ACC112 (cell line): ENCODE measurements around the gene LMF1.
"Not testable (repeated sequence)": the region's sequence is repeated elsewhere in the genome, so short reads cannot be mapped to it uniquely, and the experiment has no call there.

ENCODE experiments used
- H2AFZ ChIP-seq: fragments of 200-600 bp; sonication (generic); one replicate; pipeline ENCODE4 v1.6.0; 2017; ENCODE audit warnings: antibody characterized with exemption, low read length; ENCODE audit not compliant: unreplicated experiment
- H3K27ac ChIP-seq: fragments of 200-600 bp; sonication (generic); 2 replicates; pipeline ENCODE4 v1.5.1; 2014; ENCODE audit warnings: low read depth, mild to moderate bottlenecking, antibody characterized with exemption, low read length, moderate library complexity
- H3K27me3 ChIP-seq: fragments of 200-600 bp; sonication (generic); 2 replicates; pipeline ENCODE4 v1.6.1; 2014; ENCODE audit warnings: mild to moderate bottlenecking, antibody characterized with exemption, low read length, moderate library complexity, mixed read lengths; ENCODE audit not compliant: insufficient read depth
- H3K36me3 ChIP-seq: fragments of 200-600 bp; sonication (generic); 2 replicates; pipeline ENCODE4 v1.6.1; 2016; ENCODE audit warnings: mild to moderate bottlenecking, antibody characterized with exemption, low read length, moderate library complexity, mixed read lengths; ENCODE audit not compliant: insufficient read depth
- H3K4me1 ChIP-seq: fragments of 200-600 bp; sonication (generic); one replicate; pipeline ENCODE4 v1.6.1; 2016; ENCODE audit warnings: low read length, mixed read lengths; ENCODE audit not compliant: insufficient read depth, unreplicated experiment, control insufficient read depth
- H3K4me3 ChIP-seq: fragments of 200-600 bp; sonication (generic); 2 replicates; pipeline ENCODE4 v1.5.1; 2014; ENCODE audit warnings: mild to moderate bottlenecking, low read depth, low read length
- H3K79me2 ChIP-seq: fragments of 200-600 bp; sonication (generic); one replicate; pipeline ENCODE4 v1.6.0; 2016; ENCODE audit warnings: low read length; ENCODE audit not compliant: control insufficient read depth, unreplicated experiment, insufficient read depth

Gene LMF1

DNA sequence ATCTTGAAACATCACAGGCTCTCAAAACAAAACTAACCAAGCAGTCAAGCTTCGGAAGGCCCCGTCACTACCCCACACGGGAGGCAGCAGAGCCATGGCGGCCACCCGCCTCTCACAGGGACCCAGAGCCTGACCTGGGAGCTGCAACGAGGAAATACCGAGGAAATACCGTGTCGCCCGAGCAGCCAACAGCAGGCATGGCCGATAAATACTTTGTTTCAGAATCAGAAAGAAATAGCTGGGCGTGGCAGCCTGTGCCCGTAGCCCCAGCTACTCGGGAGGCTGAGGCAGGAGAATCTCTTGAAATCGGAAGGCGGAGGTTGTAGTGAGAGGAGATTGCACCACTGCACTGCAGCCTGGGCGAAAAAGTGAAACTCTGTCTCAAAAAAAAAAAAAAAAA lies 6.9 kb downstream of the LMF1 start:
- Histone ChIP-seq H3K27ac (no peak overlapping the region), H2AFZ (no peak overlapping the region), H3K79me2 (peaks cover 2% of the 10 kb centered on the region), H3K36me3 (peaks cover 25% of the 10 kb centered on the region; the same call in 1 of the 2 replicates), H3K4me3 (peak overlapping the region; percentile 59; the same call in 1 of the 2 replicates), H3K27me3 (no peaks in the 10 kb centered on the region), H3K4me1 (peaks cover 4% of the 10 kb centered on the region)

GRCh38 chr16:962901-963814 lies 7.6 kb downstream of the LMF1 start:
- Histone ChIP-seq H3K27ac (no peak overlapping the region), H3K79me2 (no peaks in the 10 kb centered on the region), H3K27me3 (no peaks in the 10 kb centered on the region), H3K36me3 (peaks cover 20% of the 10 kb centered on the region; the same call in 1 of the 2 replicates), H2AFZ (no peak overlapping the region), H3K4me3 (no peak overlapping the region), H3K4me1 (peaks cover 4% of the 10 kb centered on the region)

- no peak overlapping the region for H3K27ac ChIP-seq
- H3K4me1 ChIP-seq = peaks cover 4% of the 10 kb centered on the region
- H3K36me3 ChIP-seq = peaks cover 15% of the 10 kb centered on the region; the same call in 1 of the 2 replicates
- H3K4me3 ChIP-seq = no peak overlapping the region
- no peaks in the 10 kb centered on the region for H3K79me2 ChIP-seq
- no peaks in the 10 kb centered on the region for H3K27me3 ChIP-seq
- H2AFZ ChIP-seq = no peak overlapping the region
Observed at GRCh38 chr16:962366-962765, 8.4 kb downstream of the LMF1 start.

GRCh38 chr16:959232-960040 lies 11.3 kb downstream of the LMF1 start:
- Histone ChIP-seq H3K4me3 (no peak overlapping the region), H3K4me1 (peaks cover 4% of the 10 kb centered on the region), H2AFZ (no peak overlapping the region), H3K36me3 (no peaks in the 10 kb centered on the region), H3K79me2 (no peaks in the 10 kb centered on the region), H3K27ac (no peak overlapping the region), H3K27me3 (no peaks in the 10 kb centered on the region)

DNA sequence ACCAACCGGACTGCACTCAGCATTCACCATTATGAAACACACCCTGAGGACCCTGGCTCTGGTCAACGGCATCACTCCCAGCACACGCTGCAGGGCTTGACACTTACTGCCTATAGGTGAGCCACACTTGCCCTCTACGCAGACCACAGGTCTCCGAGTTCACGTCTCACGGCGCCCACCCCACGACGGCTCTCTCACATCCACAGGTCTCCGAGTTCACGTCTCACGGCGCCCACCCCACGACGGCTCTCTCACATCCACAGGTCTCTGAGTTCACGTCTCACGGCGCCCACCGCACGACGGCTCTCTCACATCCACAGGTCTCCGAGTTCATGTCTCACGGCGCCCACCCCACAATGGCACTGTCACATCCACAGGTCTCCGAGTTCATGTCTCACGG lies 15.0 kb downstream of the LMF1 start:
- H3K4me1 ChIP-seq, H3K27me3 ChIP-seq, H2AFZ ChIP-seq, H3K36me3 ChIP-seq, H3K4me3 ChIP-seq, H3K27ac ChIP-seq, H3K79me2 ChIP-seq: not testable (repeated sequence)

GRCh38 chr16:953818-954217 lies 17.0 kb downstream of the LMF1 start:
- H3K79me2 ChIP-seq, H3K4me1 ChIP-seq, H3K4me3 ChIP-seq, H3K27me3 ChIP-seq, H2AFZ ChIP-seq, H3K36me3 ChIP-seq, H3K27ac ChIP-seq: not testable (repeated sequence)

- Histone ChIP-seq H3K36me3 (no peaks in the 10 kb centered on the region), H3K27ac (no peak overlapping the region)
Observed at GRCh38 chr16:952321-952720, 18.5 kb downstream of the LMF1 start.

DNA sequence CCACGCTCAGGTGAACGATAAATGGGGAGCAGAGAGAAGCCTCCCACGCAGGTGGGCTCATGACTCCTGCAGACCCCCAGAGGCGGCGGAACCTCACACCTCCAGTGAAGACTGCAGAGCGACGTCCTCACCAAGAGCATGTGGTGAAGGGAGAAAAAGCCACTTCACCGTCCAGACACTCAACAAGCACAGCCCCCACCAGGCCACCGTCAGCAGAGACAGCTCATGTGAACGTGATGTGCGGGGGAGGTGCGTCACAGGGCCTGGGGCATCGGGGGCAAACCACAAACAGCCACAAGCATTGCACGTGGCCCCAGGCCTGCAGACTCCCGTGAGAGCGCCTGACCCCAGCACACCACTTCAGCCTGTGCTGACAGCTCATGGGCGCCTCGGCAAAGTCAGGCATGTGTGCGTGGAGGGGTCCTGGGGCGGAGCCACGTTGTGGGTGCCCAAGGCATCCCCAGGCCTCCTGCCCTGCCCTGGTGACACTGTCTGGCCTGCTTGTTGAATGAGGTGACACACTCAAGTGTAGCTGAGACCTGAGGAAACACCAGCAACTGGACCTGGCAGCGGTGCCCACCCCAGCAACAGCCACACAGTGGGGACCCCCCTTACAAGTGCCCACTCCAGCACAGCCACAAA lies 19.0 kb downstream of the LMF1 start:
- no peak overlapping the region for H3K27ac ChIP-seq
- no peaks in the 10 kb centered on the region for H3K27me3 ChIP-seq
- no peaks in the 10 kb centered on the region for H3K4me1 ChIP-seq
- H3K79me2 ChIP-seq = no peaks in the 10 kb centered on the region
- no peak overlapping the region for H2AFZ ChIP-seq
- no peaks in the 10 kb centered on the region for H3K36me3 ChIP-seq
- H3K4me3 ChIP-seq = no peak overlapping the region

More at GRCh38 chr16:952321-952720, 18.5 kb downstream of the LMF1 start:
- H3K4me1 ChIP-seq = no peaks in the 10 kb centered on the region
- no peaks in the 10 kb centered on the region for H3K79me2 ChIP-seq
- H3K27me3 ChIP-seq = no peaks in the 10 kb centered on the region
- H2AFZ ChIP-seq = no peak overlapping the region
- H3K4me3 ChIP-seq = no peak overlapping the region

GRCh38 chr16:950733-951573 lies 19.8 kb downstream of the LMF1 start:
- H3K27ac ChIP-seq, H3K36me3 ChIP-seq, H3K4me3 ChIP-seq, H2AFZ ChIP-seq, H3K27me3 ChIP-seq, H3K4me1 ChIP-seq, H3K79me2 ChIP-seq: not testable (repeated sequence)

DNA sequence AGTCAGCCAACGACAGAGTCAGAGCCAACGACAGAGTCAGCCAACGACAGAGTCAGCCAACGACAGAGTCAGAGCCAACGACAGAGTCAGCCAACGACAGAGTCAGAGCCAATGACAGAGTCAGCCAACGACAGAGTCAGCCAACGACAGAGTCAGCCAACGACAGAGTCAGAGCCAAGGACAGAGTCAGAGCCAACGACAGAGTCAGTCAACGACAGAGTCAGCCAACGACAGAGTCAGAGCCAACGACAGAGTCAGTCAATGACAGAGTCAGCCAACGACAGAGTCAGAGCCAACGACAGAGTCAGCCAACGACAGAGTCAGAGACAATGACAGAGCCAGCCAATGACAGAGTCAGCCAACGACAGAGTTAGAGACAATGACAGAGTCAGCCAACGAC lies 22.0 kb downstream of the LMF1 start:
- not testable (repeated sequence) for H3K4me1 ChIP-seq, H3K4me3 ChIP-seq, H3K27me3 ChIP-seq, H3K79me2 ChIP-seq, H2AFZ ChIP-seq, H3K36me3 ChIP-seq, H3K27ac ChIP-seq
